CD14-positive monocyte (primary cell): Measurements from ENCODE around the gene FGFR3. TPM values are rescaled to one million over a fixed set of nuclear protein-coding genes. Genes with fewer than 3 reads are reported as not detected.

Experiments
- DNase-seq, 3 donors: peaks; one replicate each; pipeline ENCODE4 v3.0.0-alpha.2; 2011 to 2022
- H2AFZ ChIP-seq: 2 replicates; pipeline ENCODE4 v1.6.0; 2012; ENCODE audit warnings: mild to moderate bottlenecking, low read depth, low read length, inconsistent platforms; ENCODE audit not compliant: insufficient read depth, poor library complexity, severe bottlenecking
- H3K27ac ChIP-seq, 2 donors: 1 replicate in 1 of 2; 2 replicates in 1 of 2; pipeline ENCODE4 v1.5.1; 2012 to 2013; ENCODE audit warnings: low read length in 2 of 2, control low read depth in 1 of 2, inconsistent platforms in 1 of 2, low read depth in 1 of 2, mild to moderate bottlenecking in 1 of 2
- H3K27me3 ChIP-seq, 2 donors: one replicate each; pipeline versions ENCODE4 v1.6.0 to v1.6.1; 2011 to 2013; ENCODE audit warnings: low read length in 2 of 2; ENCODE audit not compliant: control insufficient read depth in 2 of 2, insufficient read depth in 2 of 2
- H3K36me3 ChIP-seq, 2 donors: replicated peaks in 1 of 2; 1 replicate in 1 of 2; 2 replicates in 1 of 2; pipeline versions ENCODE4 v1.5.1 to v1.6.1; 2012 to 2013; ENCODE audit warnings: low read length in 2 of 2, control low read depth in 1 of 2, inconsistent platforms in 1 of 2, mild to moderate bottlenecking in 1 of 2; ENCODE audit not compliant: insufficient read depth in 2 of 2, control insufficient read depth in 1 of 2
- H3K4me1 ChIP-seq, 2 donors: 1 replicate in 1 of 2; 2 replicates in 1 of 2; pipeline versions ENCODE4 v1.5.1 to v1.6.1; 2012 to 2013; ENCODE audit warnings: low read length in 2 of 2, control low read depth in 1 of 2, inconsistent platforms in 1 of 2, mild to moderate bottlenecking in 1 of 2, moderate library complexity in 1 of 2; ENCODE audit not compliant: insufficient read depth in 2 of 2, control insufficient read depth in 1 of 2
- H3K4me2 ChIP-seq: replicated peaks from 2 replicates; pipeline ENCODE3; 2012; ENCODE audit warnings: low read length, moderate library complexity, mild to moderate bottlenecking; ENCODE audit not compliant: poor library complexity, severe bottlenecking; ENCODE audit errors: extremely low read depth
- H3K4me3 ChIP-seq, 3 experiments: fragments of 200-600 bp in 1 of 3; sonication (generic) in 1 of 3; replicated peaks in 1 of 3; 1 replicate in 2 of 3; 2 replicates in 1 of 3; pipeline ENCODE4 v1.5.1; 2011 to 2013; ENCODE audit warnings: low read length in 3 of 3, mild to moderate bottlenecking in 3 of 3, control low read depth in 2 of 3, low read depth in 2 of 3, inconsistent platforms in 1 of 3, moderate library complexity in 1 of 3
- H3K79me2 ChIP-seq: 2 replicates; pipeline ENCODE4 v1.6.0; 2012; ENCODE audit warnings: mild to moderate bottlenecking, control low read depth, inconsistent platforms, low read length, moderate library complexity; ENCODE audit not compliant: insufficient read depth
- H3K9ac ChIP-seq: 2 replicates; pipeline ENCODE4 v1.6.0; 2017; ENCODE audit warnings: low read length, mild to moderate bottlenecking; ENCODE audit not compliant: insufficient read depth, poor library complexity, severe bottlenecking
- H3K9me3 ChIP-seq, 2 donors: replicated peaks in 1 of 2; 1 replicate in 1 of 2; 2 replicates in 1 of 2; pipeline versions ENCODE4 v1.5.1 to v1.6.1; 2012 to 2013; ENCODE audit warnings: low read length in 2 of 2, control low read depth in 1 of 2; ENCODE audit not compliant: control insufficient read depth in 1 of 2, insufficient read depth in 1 of 2
- H4K20me1 ChIP-seq: 2 replicates; pipeline ENCODE4 v1.6.0; 2012; ENCODE audit warnings: mild to moderate bottlenecking, low read length, control low read depth, moderate library complexity; ENCODE audit not compliant: insufficient read depth
- H3K27ac Mint-ChIP-seq, 7 donors: one replicate each; pipeline ENCODE4 v1.8.0; 2020; ENCODE audit warnings: mild to moderate bottlenecking in 7 of 7, mixed read lengths in 7 of 7, moderate library complexity in 6 of 7, inconsistent platforms in 2 of 7
- H3K27me3 Mint-ChIP-seq, 3 donors: one replicate each; pipeline ENCODE4 v1.8.0; 2021 to 2022; ENCODE audit warnings: low read depth in 3 of 3, mild to moderate bottlenecking in 3 of 3, mixed read lengths in 3 of 3, moderate library complexity in 3 of 3, inconsistent platforms in 1 of 3
- H3K36me3 Mint-ChIP-seq, 2 donors: one replicate each; pipeline ENCODE4 v1.8.0; 2020; ENCODE audit warnings: mixed read lengths in 2 of 2, inconsistent platforms in 1 of 2, mild to moderate bottlenecking in 1 of 2
- H3K4me1 Mint-ChIP-seq: one replicate; pipeline ENCODE4 v1.8.0; 2020; ENCODE audit warnings: mild to moderate bottlenecking, mixed read lengths
- H3K4me3 Mint-ChIP-seq, 2 donors: one replicate each; pipeline ENCODE4 v1.8.0; 2020; ENCODE audit warnings: mild to moderate bottlenecking in 2 of 2, mixed read lengths in 2 of 2, moderate library complexity in 1 of 2
- H3K9me3 Mint-ChIP-seq, 7 donors: one replicate each; pipeline ENCODE4 v1.8.0; 2020 to 2022; ENCODE audit warnings: mixed read lengths in 7 of 7, mild to moderate bottlenecking in 6 of 7, moderate library complexity in 6 of 7, inconsistent platforms in 2 of 7
- WGBS: methylation state at CpG from one replicate; pipeline ENCODE4 v1.1.5; 2013; ENCODE audit warnings: missing lambda C conversion rate; ENCODE audit not compliant: insufficient coverage; 5-methylcytosine and 5-hydroxymethylcytosine counted together
- intact Hi-C, 2 donors: fragments of 100-400 bp; cut with micrococcal nuclease; formaldehyde crosslinking; loops; one replicate each; pipeline versions ENCODE4 v1.15.0 to v1.15.1; 2023
- polyA plus RNA-seq, 3 donors: library from polyadenylated mRNA; depleted of rRNA in 1 of 3; unstranded in 2 of 3; stranded (reverse) in 1 of 3; fragments of 300-500 nt in 2 of 3; fragments of >200 nt in 1 of 3; fragmentation: Illumina TruSeq in 2 of 3; gene quantifications; 1 replicate in 2 of 3; 2 replicates in 1 of 3; pipeline ENCODE4 v1.2.3, GENCODE V29; 2012 to 2021
- TF ChIP-seq, protein P1 (sequence below): fragments of 200-600 bp; IDR thresholded peaks from one replicate; pipeline ENCODE4 v1.8.0; 2022; ENCODE audit warnings: antibody characterized with exemption, mild to moderate bottlenecking

Gene FGFR3
- polyA plus RNA-seq, 3 donors, result 0.07 TPM; not detected in 2

DNA sequence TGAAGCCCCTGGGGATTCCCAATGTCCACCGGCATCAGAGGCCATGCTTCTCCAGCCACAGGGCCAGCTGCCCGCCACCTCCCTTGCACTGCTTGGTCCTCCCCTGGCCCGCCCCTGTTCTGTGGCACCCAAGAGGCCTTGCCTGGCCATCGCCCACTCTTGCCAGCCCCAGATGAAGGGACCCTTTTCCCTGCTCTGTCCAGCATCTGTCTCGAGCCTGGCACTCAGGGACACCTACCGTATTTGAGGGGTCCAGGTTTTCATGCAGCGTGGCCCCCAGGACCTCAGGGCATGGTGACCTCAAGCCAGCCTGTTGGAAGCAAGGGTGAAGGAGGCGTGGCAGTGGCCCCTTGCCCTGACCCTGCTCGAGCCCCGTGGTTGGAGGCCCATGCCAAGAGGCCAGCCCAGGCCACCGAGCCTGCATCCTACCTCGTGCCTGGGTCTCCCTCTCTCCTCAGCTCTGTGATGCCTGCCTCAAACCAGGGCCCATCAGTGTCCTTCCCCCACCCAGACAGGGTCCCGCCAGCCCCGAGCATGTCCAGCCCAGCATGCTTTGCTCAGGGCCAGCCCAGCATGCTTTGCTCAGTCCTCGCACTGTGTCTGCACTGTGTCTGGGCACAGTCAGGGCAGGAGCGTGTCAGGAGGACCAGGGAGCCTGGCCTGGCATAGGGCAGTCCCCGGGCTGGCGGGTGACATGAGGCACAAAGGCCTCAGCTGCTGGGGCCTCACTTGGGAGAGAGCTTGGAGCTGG lies 14.3 kb upstream of the FGFR3 start:
- H3K36me3 Mint-ChIP-seq, result no peaks in the 10 kb centered on the region
- no peak overlapping the region for H3K4me2 ChIP-seq
- H3K27me3 Mint-ChIP-seq, result peaks cover 0 to 4% (median 0%) of the 10 kb centered on the region in 3 donors
- no peak overlapping the region for H3K27ac ChIP-seq
- H2AFZ ChIP-seq, result no peak overlapping the region
- H3K27ac Mint-ChIP-seq, result no peak overlapping the region
- no peaks in the 10 kb centered on the region for H3K4me1 ChIP-seq
- intact Hi-C loops, result no loop called here
- peaks cover 0 to 3% (median 0%) of the 10 kb centered on the region in 7 donors for H3K9me3 Mint-ChIP-seq
- H3K4me3 ChIP-seq, result no peak overlapping the region
- H3K4me1 Mint-ChIP-seq, result no peaks in the 10 kb centered on the region
- H3K9ac ChIP-seq, result no peak overlapping the region
- 98% methylated on average over 13 of the region's 18 CpGs for WGBS
- no peaks in the 10 kb centered on the region for H3K36me3 ChIP-seq
- H3K9me3 ChIP-seq, result no peaks in the 10 kb centered on the region
- TF ChIP-seq, protein P1, sequence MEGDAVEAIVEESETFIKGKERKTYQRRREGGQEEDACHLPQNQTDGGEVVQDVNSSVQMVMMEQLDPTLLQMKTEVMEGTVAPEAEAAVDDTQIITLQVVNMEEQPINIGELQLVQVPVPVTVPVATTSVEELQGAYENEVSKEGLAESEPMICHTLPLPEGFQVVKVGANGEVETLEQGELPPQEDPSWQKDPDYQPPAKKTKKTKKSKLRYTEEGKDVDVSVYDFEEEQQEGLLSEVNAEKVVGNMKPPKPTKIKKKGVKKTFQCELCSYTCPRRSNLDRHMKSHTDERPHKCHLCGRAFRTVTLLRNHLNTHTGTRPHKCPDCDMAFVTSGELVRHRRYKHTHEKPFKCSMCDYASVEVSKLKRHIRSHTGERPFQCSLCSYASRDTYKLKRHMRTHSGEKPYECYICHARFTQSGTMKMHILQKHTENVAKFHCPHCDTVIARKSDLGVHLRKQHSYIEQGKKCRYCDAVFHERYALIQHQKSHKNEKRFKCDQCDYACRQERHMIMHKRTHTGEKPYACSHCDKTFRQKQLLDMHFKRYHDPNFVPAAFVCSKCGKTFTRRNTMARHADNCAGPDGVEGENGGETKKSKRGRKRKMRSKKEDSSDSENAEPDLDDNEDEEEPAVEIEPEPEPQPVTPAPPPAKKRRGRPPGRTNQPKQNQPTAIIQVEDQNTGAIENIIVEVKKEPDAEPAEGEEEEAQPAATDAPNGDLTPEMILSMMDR, result no peak
- no peak for DNase-seq
- no peaks in the 10 kb centered on the region for H3K79me2 ChIP-seq
- H4K20me1 ChIP-seq, result no peaks in the 10 kb centered on the region
- H3K4me3 Mint-ChIP-seq, result no peak overlapping the region
- no peaks in the 10 kb centered on the region for H3K27me3 ChIP-seq

DNA sequence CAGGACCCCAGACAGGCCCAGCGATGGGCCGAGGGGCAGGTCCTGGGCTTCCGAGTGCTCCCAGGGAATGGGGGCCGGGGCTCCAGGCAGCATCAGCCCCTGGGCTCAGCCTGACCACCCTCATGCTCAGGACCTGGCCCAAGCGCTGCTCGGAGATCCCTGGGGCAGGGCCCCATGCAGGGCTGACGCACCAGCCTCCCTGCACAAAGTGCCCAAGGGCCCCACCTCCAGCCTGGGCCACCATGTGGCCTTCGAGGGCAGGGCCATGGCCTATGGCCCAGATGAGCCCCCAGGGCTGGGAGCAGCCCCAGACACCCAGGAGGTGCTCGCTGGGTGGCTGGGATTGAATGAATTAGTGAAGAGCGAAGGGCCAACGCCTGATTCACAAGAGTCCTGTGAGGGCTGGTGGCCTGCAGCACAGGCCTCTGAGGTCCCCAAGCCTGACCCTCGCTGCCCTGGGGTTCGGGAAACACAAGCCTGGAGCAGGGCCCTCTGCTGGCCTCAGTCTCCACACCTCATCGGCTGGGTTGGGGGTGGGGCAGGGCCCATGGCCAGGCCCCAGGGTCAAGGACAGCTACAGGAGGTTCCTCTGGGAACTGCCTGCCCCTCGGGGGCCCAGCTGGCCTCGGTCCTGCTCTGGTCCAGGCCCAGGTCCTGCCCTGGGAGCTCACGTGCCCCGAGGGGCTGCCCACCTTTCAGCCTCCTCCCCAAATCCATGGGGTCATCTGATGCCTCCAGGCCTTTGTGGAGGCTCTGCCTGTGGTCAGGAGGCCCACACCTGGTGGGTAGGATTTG lies 13.3 kb upstream of the FGFR3 start:
- intact Hi-C loops, result no loop called here
- DNase-seq, result no peak
- H3K4me1 Mint-ChIP-seq, result no peaks in the 10 kb centered on the region
- no peaks in the 10 kb centered on the region for H3K36me3 ChIP-seq
- H3K9me3 ChIP-seq, result no peaks in the 10 kb centered on the region
- H4K20me1 ChIP-seq, result no peaks in the 10 kb centered on the region
- no peak overlapping the region for H2AFZ ChIP-seq
- no peak overlapping the region for H3K9ac ChIP-seq
- H3K27me3 Mint-ChIP-seq, result peaks cover 0 to 4% (median 0%) of the 10 kb centered on the region in 3 donors
- H3K4me3 Mint-ChIP-seq, result no peak overlapping the region
- peaks cover 0 to 3% (median 0%) of the 10 kb centered on the region in 7 donors for H3K9me3 Mint-ChIP-seq
- 92% methylated on average over 11 of the region's 18 CpGs for WGBS
- H3K27ac ChIP-seq, result no peak overlapping the region
- H3K79me2 ChIP-seq, result no peaks in the 10 kb centered on the region
- H3K4me1 ChIP-seq, result no peaks in the 10 kb centered on the region
- no peaks in the 10 kb centered on the region for H3K36me3 Mint-ChIP-seq
- H3K4me2 ChIP-seq, result no peak overlapping the region
- H3K27me3 ChIP-seq, result no peaks in the 10 kb centered on the region
- H3K4me3 ChIP-seq, result no peak overlapping the region
- H3K27ac Mint-ChIP-seq, result no peak overlapping the region
- TF ChIP-seq, protein P1, result no peak
